Neural cell (in vitro differentiated cells): ENCODE data around the gene SCARB1. TPM values are rescaled to one million over a fixed set of nuclear protein-coding genes. Genes with fewer than 3 reads are reported as not detected.

Source experiments
- H2AFZ ChIP-seq: fragments of 200-600, 300-800 bp; sonication (generic), shearing (Covaris generic); 2 replicates; pipeline ENCODE4 v1.6.0; 2014; ENCODE audit warnings: low read depth, mild to moderate bottlenecking, antibody characterized with exemption, low read length, moderate library complexity
- H3F3A ChIP-seq: fragments of 200-600 bp; shearing (Covaris generic); 2 replicates; pipeline ENCODE4 v1.6.1; 2016; ENCODE audit warnings: mild to moderate bottlenecking, moderate library complexity, mixed read lengths, antibody characterized with exemption, low read length; ENCODE audit not compliant: insufficient read depth, poor library complexity, severe bottlenecking
- H3K27ac ChIP-seq: fragments of 200-600, 300-800 bp; sonication (generic), shearing (Covaris generic); 2 replicates; pipeline ENCODE4 v1.5.1; 2014; ENCODE audit warnings: mild to moderate bottlenecking, low read length, moderate library complexity
- H3K27me3 ChIP-seq: fragments of 300-800, 200-600 bp; sonication (generic), shearing (Covaris generic); 2 replicates; pipeline ENCODE4 v1.6.0; 2014; ENCODE audit warnings: mild to moderate bottlenecking, low read depth, low read length, moderate library complexity; ENCODE audit not compliant: insufficient read depth
- H3K36me3 ChIP-seq: fragments of 300-800, 200-600 bp; sonication (generic), shearing (Covaris generic); 2 replicates; pipeline ENCODE4 v1.5.1; 2014; ENCODE audit warnings: mild to moderate bottlenecking, antibody characterized with exemption, low read length, moderate library complexity; ENCODE audit not compliant: insufficient read depth
- H3K4me2 ChIP-seq: fragments of 300-800, 200-600 bp; sonication (generic), shearing (Covaris generic); 2 replicates; pipeline ENCODE4 v1.6.0; 2014; ENCODE audit warnings: mild to moderate bottlenecking, low read length
- H3K4me3 ChIP-seq: fragments of 300-800, 200-600 bp; sonication (generic), shearing (Covaris generic); 2 replicates; pipeline ENCODE4 v1.5.1; 2014; ENCODE audit warnings: mild to moderate bottlenecking, low read length, moderate library complexity
- H3K79me2 ChIP-seq: fragments of 200-600 bp; shearing (Covaris generic); replicated peaks from 2 replicates; pipeline ENCODE4 v1.6.0; 2014; ENCODE audit warnings: mild to moderate bottlenecking, low read length, moderate library complexity; ENCODE audit not compliant: insufficient read depth
- H3K9ac ChIP-seq: fragments of 300-800, 200-600 bp; sonication (generic), shearing (Covaris generic); 2 replicates; pipeline ENCODE4 v1.6.1; 2016; ENCODE audit warnings: mild to moderate bottlenecking, low read length, mixed read lengths
- H3K9me2 ChIP-seq: fragments of 200-600 bp; shearing (Covaris generic); 2 replicates; pipeline ENCODE4 v1.6.1; 2016; ENCODE audit warnings: mild to moderate bottlenecking, low read length, mixed read lengths; ENCODE audit not compliant: insufficient read depth
- H3K9me3 ChIP-seq: fragments of 200-600, 300-800 bp; sonication (generic), shearing (Covaris generic); 2 replicates; pipeline ENCODE4 v1.6.1; 2016; ENCODE audit warnings: mild to moderate bottlenecking, mixed run types, low read length, moderate library complexity, mixed read lengths
- H4K20me1 ChIP-seq: fragments of 200-600 bp; shearing (Covaris generic); 2 replicates; pipeline ENCODE4 v1.6.1; 2016; ENCODE audit warnings: mild to moderate bottlenecking, mixed run types; ENCODE audit not compliant: insufficient read depth
- EP300 ChIP-seq: fragments of 450-650 bp; conservative IDR thresholded peaks from 2 replicates; pipeline ENCODE4 v1.6.1; 2014; ENCODE audit warnings: antibody characterized with exemption, mild to moderate bottlenecking, moderate library complexity; ENCODE audit not compliant: poor library complexity, severe bottlenecking
- EZH2 ChIP-seq: fragments of 200-600, 300-800 bp; shearing (Covaris generic), sonication (generic); IDR thresholded peaks from 2 replicates; pipeline ENCODE4 v1.6.1; 2014; ENCODE audit warnings: antibody characterized with exemption, low read length, borderline replicate concordance, mild to moderate bottlenecking; ENCODE audit not compliant: insufficient read depth, poor library complexity, severe bottlenecking
- MXI1 ChIP-seq: fragments of 450-650 bp; conservative IDR thresholded peaks from 2 replicates; pipeline ENCODE4 v1.6.1; 2014; ENCODE audit warnings: antibody characterized with exemption, mild to moderate bottlenecking; ENCODE audit not compliant: poor library complexity, severe bottlenecking
- POLR2AphosphoS5 ChIP-seq: IDR thresholded peaks from 2 replicates; pipeline ENCODE4 v1.6.1; 2012
- RAD21 ChIP-seq: fragments of 450-650 bp; conservative IDR thresholded peaks from 2 replicates; pipeline ENCODE4 v1.6.1; 2014; ENCODE audit warnings: antibody characterized with exemption, mild to moderate bottlenecking, moderate library complexity
- REST ChIP-seq: IDR thresholded peaks from 2 replicates; pipeline ENCODE4 v1.6.1; 2012; ENCODE audit warnings: borderline replicate concordance
- SMC3 ChIP-seq: fragments of 450-650 bp; conservative IDR thresholded peaks from 2 replicates; pipeline ENCODE4 v1.6.1; 2014; ENCODE audit warnings: antibody characterized with exemption, mild to moderate bottlenecking, moderate library complexity; ENCODE audit not compliant: poor library complexity
- TAF1 ChIP-seq: IDR thresholded peaks from 2 replicates; pipeline ENCODE4 v1.6.1; 2012; ENCODE audit warnings: low read depth
- polyA plus RNA-seq: library from polyadenylated mRNA; depleted of rRNA; stranded (reverse); fragments of >200 nt; gene quantifications from 2 replicates; pipeline ENCODE4 v1.2.3, GENCODE V29; 2014
- TF ChIP-seq, protein P1 (sequence below): fragments of 450-650 bp; IDR thresholded peaks from 2 replicates; pipeline ENCODE4 v1.5.1; 2014; ENCODE audit warnings: antibody characterized with exemption, mild to moderate bottlenecking, moderate library complexity; ENCODE audit not compliant: poor library complexity, severe bottlenecking

The SCARB1 gene
- polyA plus RNA-seq, 1 donor from 2014 or later = 5.8 TPM

DNA sequence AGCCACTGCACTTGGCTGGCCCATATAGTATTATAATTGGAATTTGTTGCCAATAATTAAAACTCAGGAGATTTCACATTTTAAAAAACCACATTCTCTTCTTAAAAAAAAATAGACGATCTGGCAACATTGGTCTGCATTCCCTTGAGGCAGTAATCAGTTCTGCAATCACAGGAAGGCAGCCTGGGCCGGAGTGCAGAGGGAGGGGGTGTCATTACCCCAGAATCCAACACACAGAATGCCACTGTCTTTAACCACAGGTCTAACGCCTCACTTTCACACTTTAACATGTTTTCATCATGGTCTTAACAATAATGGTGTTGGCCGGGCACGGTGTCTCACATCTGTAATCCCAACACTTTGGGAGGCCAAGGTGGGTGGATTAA lies 100.1 kb downstream of the SCARB1 start:
- TF ChIP-seq EP300 (no peak), EZH2 (no peak), MXI1 (no peak), RAD21 (no peak), TAF1 (no peak), SMC3 (no peak), POLR2AphosphoS5 (no peak)
- TF ChIP-seq, protein P1, sequence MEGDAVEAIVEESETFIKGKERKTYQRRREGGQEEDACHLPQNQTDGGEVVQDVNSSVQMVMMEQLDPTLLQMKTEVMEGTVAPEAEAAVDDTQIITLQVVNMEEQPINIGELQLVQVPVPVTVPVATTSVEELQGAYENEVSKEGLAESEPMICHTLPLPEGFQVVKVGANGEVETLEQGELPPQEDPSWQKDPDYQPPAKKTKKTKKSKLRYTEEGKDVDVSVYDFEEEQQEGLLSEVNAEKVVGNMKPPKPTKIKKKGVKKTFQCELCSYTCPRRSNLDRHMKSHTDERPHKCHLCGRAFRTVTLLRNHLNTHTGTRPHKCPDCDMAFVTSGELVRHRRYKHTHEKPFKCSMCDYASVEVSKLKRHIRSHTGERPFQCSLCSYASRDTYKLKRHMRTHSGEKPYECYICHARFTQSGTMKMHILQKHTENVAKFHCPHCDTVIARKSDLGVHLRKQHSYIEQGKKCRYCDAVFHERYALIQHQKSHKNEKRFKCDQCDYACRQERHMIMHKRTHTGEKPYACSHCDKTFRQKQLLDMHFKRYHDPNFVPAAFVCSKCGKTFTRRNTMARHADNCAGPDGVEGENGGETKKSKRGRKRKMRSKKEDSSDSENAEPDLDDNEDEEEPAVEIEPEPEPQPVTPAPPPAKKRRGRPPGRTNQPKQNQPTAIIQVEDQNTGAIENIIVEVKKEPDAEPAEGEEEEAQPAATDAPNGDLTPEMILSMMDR = no peak
- Histone ChIP-seq H3K36me3 (no peaks in the 10 kb centered on the region), H3K27ac (no peak overlapping the region), H3K9me3 (peaks cover 9% of the 10 kb centered on the region), H3K9ac (no peak overlapping the region), H3K4me3 (no peak overlapping the region), H2AFZ (no peak overlapping the region), H3K9me2 (no peaks in the 10 kb centered on the region), H3F3A (no peaks in the 10 kb centered on the region), H3K4me2 (no peak overlapping the region), H3K79me2 (no peaks in the 10 kb centered on the region), H4K20me1 (no peaks in the 10 kb centered on the region), H3K27me3 (no peaks in the 10 kb centered on the region)

GRCh38 chr12:124762791-124763593 lies 100.7 kb downstream of the SCARB1 start:
- no peak overlapping the region for H3K27ac ChIP-seq
- H3K9me2 ChIP-seq = no peaks in the 10 kb centered on the region

More at GRCh38 chr12:124762791-124763593, 100.7 kb downstream of the SCARB1 start:
- Histone ChIP-seq H4K20me1 (no peaks in the 10 kb centered on the region), H3K4me3 (no peak overlapping the region), H3K79me2 (no peaks in the 10 kb centered on the region), H3K9me3 (peaks cover 9% of the 10 kb centered on the region), H3K27me3 (no peaks in the 10 kb centered on the region), H3F3A (no peaks in the 10 kb centered on the region), H3K9ac (no peak overlapping the region), H3K4me2 (no peak overlapping the region), H3K36me3 (no peaks in the 10 kb centered on the region), H2AFZ (no peak overlapping the region)
- TF ChIP-seq POLR2AphosphoS5 = no peak
- no peak for TF ChIP-seq EP300
- no peak for TF ChIP-seq RAD21
- TF ChIP-seq, protein P1 = no peak
- TF ChIP-seq REST = no peak
